Activated CD8-positive, alpha-beta memory T cell treated with anti-CD3 and anti-CD28 coated beads for 4 hours (primary cell): ENCODE measurements around the gene SLAIN2.
"Not testable (repeated sequence)": the region's sequence is repeated elsewhere in the genome, so short reads cannot be mapped to it uniquely, and the experiment has no call there.

Source experiments
- DNase-seq, 2 donors: peaks; one replicate each; pipeline ENCODE4 v3.0.0-alpha.2; 2020; ENCODE audit warnings: low read depth in 2 of 2

The SLAIN2 gene

DNA sequence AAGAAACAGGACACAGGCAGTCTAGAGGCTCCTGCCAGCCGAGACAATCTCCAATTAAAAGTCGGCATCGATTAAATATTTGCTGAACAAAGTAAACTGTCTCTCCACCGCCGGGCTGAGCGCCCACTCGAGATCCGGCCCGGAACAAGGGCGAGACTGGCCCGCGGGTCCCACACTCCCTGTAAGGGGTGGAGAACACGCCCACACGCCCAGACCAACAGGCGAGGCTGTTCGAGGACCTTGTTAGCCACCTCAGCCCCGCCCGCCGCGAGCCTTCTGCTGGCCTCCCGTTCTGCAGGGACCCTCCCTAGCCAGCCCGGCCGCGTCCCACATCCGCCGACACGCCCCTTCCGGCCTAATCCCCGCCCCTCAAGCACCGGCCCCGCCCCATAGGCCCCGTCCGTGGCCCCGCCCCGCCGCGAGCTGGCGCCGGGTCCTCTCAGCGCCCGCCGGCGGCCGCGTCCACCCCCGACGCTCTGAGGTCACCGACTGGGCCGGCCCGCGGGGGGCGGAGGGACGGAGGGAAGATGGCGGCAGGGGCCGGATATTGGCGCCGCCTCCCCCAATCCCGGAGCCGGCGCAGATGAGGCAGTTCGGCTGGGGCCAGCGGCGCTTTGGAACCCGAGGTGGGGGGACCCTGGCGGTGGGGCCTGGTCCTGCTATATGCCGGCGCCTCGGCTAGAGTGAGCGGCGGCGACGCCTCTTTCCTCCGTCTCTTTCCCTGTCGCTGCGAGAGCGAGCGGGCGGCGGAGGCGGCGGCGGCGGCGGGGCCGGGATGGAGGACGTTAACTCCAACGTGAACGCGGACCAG is at the start of gene SLAIN2:
Gene SLAIN2, plus strand, starts transcription at position 565 of the 811 bp plus-strand sequence. Its CDS starts 211 bp downstream, at position 776.
- peak; percentile 92 to 98 for DNase-seq

DNA sequence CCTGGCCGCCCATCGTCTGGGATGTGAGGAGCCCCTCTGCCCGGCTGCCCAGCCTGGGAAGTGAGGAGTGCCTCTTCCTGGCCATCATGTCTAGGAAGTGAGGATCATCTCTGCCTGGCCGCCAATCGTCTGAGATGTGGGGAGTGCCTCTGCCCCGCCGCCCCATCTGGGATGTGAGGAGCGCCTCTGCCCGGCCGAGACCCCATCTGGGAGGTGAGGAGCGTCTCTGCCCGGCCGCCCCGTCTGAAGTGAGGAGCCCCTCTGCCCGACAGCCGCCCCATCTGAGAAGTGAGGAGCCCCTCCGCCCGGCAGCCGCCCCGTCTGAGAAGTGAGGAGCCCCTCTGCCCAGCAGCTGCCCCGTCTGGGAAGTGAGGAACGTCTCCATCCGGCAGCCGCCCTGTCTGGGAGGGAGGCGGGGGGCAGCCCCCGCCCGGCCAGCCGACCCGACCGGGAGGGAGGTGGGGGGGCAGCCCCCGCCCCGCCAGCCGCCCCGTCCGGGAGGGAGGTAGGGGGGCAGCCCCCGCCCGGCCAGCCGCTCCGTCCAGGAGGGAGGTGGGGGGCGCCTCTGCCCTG is 49.0 kb upstream of the SLAIN2 start:
- DNase-seq = not testable (repeated sequence)

DNA sequence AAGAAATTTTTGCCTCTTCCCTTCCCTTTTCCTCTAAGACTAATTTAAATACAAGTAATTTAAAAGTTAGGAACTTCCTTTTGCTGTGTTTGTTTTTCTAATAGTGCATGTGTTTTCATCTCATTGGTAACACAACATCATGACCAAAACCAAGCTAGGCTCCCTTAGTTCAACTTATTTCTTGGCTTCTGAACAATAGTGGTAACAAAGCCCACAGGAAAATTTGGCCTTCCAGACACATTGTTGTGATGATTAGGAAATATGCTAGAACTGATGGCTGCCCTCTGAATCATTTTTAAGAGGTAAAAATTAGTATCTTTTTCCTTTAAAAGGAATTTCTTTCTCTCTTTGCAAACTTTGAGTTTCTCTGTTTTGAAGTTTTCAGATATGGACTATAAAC is 46.2 kb upstream of the SLAIN2 start:
- no peak for DNase-seq

DNA sequence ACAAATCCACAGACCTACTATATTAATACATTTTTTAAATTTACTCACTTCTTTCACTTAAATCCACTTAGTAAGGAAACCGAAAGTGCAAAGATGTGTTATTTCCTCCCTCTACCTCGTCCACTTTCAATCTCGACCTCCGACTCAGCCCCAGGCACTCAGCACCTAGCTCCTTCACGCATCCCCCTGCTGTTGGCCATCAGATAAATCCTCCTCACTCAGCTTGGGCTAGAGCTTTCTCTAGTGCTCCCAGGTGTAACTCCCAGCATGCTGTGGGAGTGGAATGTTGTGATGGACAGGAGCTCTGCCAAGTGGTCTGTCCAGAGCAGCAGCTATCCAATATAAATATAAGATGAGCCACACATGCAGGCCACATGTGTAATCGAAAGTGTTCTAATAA is 45.0 kb upstream of the SLAIN2 start:
- no peak for DNase-seq

DNA sequence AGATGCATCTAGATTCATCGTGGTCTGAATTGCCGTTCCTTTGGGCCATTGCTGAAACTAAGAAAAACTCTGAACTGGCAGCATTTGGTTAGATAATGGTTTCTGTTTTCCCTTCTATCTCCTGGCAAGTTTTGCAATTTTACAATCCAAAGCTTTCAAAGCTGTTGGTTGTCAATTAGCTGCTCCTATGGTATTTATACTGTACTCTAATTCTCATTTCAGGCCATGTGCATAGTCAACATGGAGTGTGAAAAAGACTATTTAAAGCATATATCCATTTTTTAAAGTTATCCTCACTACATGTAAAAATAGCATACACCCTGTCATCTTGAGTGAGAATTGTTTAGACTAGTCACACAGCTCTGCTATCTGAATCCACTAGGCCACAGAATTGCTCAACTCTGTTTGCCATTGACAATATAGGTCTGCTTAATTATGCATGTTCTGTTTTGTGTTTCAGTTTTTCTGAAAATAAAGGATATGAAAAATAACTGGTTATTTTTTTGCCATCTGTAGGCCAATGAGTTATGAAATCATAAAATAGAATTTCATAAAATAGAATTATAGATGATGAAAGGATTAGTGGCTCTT is 44.0 kb upstream of the SLAIN2 start:
- DNase-seq = no peak

DNA sequence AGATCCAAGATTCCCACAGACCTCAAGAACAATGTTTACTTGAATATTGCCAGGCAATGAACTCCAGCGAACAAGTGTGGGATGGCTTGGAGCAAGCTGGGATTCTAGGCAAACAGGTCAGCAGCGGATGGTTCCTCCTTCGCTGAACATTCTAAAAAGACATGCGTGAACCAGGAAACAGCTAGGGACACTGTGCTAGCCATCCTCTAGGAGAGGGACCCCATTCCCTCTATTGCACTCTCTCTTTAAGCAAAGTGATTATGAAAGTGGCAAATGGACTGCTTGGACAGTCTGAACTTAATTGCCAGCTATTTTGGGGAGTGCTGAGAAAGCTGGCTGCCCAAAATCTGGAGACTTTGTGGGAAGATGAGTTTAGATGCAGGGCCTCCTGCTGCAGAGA is 41.8 kb upstream of the SLAIN2 start:
- no peak for DNase-seq

DNA sequence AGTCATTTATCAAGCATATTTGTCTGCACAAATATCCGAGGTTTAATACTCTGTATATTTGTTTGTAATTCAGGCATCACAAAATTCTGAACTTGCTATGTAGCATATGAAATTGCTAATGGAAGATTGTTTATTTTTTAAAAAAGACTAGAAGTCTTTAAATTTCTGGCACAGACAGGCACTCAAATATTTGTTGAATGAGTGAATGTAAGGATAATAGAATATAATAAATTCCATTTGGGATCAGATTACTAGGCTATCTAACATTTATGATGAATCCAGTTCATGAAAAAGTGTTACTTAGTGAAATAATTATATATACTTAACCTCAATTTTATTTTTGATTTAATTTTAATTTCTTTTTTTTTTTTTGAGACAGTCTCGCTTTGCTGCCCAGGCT is 41.3 kb upstream of the SLAIN2 start:
- DNase-seq = no peak

DNA sequence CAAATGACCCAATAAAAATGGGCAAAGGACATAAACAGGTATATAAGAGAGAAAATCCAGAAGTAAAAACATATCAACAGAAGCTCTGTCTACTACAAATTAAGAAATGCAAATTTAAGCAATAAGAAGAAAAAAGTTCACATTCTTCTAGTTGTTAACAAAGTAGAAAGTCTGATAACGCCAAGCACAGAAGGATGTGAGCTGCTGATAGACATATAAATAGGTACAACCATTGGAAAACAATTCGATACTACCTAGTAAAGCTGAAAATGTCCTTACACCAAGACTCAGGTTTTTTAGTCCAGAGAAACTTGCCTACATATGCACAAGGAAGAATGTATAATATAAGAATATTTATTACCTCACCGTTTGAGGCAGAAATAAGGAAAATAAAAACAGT is 35.8 kb upstream of the SLAIN2 start:
- no peak for DNase-seq

DNA sequence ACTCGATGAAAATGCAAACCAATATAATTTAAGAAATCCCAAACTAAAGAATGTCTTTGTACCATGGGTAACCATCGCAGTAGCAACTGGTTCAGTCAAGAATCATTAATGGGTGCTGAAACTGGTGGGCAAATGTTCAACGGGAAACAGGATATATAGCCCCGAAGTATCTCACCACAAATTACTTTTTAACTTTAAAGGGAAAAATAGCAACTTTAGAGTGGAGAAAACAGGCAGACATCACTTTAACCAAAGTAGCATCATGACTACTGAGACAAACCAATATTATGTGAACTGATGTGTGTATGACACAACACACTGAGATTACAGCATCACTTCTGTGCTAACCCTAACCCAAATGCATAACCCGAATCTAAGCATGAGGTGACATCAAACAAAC is 33.8 kb upstream of the SLAIN2 start:
- DNase-seq = no peak

DNA sequence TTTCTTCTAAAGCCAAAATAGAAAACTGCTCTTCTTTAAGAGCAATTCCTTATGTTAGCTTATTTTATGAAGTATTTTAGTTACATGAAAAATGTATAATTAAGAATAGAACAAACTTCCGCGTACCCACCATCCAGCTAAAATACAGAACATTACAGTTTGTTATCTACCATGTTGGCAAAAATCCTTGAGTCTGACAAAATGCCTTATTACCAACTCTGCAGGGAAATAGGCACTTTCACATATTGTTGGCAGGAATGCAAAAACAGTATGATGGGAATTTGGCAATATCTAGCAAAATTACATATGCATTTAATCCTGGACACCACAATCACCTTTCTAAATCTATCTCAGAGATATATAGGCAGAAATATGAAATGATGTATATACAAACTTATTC is 32.4 kb upstream of the SLAIN2 start:
- DNase-seq = no peak

DNA sequence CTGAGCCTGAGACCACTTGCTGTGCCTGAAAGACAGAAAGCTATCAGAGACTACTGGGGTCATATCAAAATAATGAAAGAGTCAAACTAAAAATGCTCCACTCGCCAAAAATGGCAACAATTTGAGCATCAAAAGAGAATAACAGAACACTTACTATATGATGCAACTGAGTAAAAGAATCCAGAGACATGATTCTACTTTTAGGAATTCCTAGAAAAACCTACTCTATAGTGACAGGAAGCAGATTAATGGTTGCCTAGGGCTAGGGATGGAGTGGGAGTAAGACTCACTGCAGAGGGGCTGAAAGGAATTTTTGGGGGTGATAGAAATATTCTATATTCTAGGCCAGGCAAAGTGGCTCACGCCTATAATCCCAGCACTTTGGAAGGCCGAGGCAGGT is 29.4 kb upstream of the SLAIN2 start:
- no peak for DNase-seq

DNA sequence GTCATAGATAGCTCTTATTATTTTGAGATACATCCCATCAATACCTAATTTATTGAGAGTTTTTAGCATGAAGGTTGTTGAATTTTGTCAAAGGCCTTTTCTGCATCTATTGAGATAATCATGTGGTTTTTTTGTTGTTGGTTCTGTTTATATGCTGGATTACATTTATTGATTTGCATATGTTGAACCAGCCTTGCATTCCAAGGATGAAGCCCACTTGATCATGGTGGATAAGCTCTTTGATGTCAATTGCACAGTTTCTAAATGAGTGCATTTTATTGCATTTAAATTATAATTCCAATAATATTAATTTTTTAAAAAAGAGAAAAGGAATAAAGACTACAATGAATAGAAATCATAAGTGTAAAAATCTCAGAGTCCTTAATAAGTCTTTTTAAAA is 26.6 kb upstream of the SLAIN2 start:
- DNase-seq = not testable (repeated sequence)

DNA sequence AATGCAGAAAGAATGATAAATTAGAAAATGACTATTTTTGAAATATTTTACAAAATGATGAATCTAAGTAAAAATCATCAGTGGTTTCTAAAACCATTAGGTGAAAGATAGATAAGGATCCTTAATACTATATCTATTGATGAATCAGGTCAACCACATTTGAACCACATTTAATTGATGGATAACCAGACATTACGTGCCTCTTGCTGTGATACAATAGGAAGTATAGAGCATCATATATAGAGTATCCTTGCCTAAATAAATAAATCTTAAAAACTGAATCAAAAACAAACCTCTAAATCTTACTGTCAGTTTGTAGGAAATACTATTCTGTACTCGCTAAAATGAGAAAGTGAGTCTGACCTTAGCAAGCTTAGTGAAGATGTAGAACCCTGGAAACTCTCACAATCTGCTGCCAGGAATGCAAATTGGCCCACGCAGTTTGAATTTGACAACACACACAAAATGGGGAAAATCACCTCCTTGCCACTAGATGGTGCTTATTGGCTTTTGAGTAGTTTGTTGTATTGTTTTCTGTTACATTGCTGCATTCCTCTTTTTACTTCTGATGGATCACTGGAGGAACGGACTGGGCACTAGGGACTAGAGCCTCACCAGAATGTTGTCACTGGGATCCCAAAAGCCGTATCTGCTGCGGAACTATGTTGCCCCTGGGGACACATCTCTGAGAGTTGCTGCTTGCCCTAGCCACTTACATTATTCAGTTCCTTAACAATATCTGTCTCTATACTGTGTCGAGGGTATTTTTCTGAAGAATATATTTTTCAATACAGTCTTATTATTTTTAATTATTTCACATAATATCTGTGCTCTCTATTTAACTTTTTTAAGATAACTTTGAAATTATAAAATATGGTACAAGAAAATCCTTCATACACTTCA is 25.4 kb upstream of the SLAIN2 start:
- DNase-seq = no peak

DNA sequence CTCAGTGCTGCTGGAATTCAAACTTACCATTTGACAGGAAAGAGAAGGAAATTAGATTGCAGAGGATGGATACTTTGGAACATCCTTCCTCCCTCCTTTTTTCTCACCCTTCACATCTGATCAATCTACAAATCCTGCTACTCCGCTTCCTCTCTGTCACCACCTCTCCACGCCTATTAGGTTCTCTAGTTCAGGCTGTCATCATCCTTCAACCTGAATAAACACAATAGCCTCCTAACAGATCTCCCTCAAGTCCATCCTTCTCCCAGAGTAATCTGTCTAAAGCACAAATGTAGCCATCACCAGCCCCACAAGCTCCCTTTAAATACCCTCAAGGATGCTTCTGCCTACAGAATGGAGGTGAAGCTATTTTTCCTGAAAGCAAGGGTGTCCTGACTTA is 20.0 kb upstream of the SLAIN2 start:
- no peak for DNase-seq

DNA sequence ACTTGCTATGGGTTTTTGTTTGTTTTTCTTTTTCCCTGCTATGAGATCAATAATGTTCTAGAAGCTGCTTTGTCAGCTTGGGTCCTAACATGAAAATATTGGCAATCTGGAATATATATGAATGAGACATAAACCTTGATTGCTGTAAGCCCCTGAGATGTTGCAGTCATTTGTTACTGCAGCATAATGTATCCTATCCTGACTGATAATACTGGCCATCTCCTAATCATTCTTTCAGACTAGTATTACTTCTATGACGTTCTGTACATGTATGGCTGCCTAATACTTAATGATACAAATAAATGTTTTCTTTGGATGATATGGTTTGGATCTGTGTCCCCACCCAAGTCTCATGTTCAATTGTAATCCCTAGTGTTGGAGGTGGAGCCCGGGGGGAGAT is 19.3 kb upstream of the SLAIN2 start:
- no peak for DNase-seq

DNA sequence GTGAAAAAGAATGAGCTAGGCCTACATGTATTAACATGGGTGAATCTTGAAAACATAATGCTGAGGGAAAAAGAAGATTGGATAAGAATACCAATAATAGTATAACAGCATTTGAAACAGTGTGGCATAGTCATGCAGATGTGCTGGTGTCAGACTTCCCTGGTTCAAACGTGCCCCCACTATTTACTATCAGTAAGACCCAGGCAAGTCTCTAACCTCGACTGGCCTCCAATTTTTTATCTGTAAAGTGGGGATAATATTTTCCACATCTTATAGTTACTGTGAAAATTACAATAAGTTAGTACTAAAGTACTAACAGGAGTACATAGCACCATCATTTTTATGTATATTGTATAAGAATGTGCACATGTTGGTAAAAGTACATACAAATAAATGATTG is 17.0 kb upstream of the SLAIN2 start:
- no peak for DNase-seq

DNA sequence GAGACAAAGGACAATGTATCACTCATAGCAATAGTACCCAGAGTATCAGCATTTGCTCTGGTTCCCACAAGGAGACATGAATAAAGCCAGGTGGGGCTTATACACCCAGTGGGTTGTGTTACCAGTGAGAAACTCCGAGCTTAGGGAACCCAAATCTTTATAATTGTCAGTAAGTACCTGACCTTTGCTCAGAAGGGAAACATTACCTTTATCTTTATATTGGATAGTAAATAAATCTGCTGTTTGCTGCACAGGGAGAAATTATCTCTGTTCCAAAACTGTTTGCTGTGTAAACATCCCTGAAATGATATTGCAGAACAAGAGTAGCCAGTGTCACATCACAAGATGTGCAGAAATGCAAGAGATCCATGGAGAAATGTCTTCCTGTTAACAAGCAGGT is 12.1 kb upstream of the SLAIN2 start:
- DNase-seq = no peak

DNA sequence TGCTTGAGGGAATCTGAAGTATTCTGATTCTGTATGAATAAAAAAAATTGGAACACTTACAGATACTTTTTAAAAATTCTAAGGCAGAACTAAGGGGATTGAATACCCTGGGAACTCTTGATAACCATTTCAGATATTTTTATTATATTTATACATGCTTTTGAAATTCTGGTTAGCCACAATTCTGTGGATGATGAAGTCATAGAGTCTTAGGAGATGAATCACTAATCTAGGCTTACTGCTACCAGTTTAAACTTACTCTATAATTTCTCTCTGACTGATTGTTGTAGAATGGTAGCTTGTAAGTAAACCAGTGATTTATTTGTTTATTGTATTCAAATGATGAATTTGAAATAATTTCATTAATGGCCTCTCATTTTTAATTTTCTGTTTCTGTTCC is 11.4 kb upstream of the SLAIN2 start:
- no peak for DNase-seq

DNA sequence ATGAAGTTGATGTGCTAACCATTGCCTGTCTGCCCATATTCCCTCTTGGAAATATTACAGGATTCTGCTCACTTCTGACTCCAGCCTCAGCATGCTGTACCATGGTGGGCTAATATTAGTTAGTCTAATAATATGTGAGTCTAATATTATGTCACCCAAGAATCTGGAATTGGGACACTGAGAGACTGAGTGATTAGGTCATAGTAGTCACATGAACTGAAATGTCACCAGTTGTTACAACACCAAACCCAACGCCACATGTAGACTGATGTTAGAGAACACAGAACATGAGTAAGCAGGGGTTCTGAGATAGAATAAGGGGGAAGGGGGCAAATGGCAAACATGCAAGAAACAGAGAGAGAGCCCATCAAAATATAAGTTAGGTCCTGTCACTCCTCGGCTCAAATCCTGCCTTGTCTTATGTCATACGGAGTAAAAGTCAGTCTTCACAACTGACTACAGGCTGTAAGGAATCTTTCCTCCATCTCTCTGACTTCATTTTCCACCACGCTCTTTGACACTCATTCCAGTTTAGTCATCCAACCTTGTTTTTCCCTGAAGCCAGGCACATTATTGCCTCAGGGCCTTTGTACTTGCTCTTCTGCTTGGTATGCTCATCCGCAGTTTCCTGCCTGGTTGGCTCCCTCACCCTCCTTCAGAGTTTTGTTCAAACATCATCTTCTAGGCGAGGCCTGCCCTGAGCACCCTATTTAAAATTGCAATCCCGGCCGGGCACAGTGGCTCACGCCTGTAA is 9.6 kb upstream of the SLAIN2 start:
- no peak for DNase-seq

DNA sequence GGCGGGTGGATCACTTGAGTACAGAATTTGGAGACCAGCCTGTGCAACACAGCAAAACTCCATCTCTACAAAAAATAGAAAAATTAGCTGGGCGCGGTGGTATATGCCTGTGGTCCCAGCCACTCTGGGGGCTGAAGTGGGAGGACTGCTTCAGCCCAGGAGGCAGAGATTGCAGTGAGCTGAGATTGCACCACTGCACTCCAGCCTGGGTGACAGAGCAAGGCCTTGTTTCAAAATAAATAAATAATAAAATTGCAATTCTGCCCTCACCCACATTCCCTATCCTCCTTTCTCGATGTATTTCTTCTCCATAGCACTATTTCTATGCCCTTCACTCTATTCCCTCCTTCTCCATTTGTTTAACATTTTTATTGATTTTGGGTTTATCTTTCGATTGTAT is 8.7 kb upstream of the SLAIN2 start:
- no peak for DNase-seq

DNA sequence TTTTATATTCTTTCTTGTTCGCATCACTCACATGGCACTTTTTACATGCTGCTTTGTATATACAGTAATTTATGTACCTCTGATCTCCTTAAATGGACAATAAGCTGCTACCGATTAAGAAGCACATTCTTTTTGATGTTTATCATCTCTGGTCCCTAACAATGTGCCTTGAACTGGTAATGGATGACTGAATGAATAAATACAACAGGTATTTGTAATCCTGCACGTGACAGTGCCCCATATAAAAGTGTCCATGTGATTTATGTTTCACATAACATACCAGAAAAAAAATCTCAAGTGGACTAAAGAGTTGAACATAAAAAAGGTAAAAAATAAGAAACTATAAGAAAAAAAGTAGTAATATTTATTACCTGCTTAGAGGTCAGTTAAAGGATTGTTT is 7.7 kb upstream of the SLAIN2 start:
- no peak for DNase-seq

DNA sequence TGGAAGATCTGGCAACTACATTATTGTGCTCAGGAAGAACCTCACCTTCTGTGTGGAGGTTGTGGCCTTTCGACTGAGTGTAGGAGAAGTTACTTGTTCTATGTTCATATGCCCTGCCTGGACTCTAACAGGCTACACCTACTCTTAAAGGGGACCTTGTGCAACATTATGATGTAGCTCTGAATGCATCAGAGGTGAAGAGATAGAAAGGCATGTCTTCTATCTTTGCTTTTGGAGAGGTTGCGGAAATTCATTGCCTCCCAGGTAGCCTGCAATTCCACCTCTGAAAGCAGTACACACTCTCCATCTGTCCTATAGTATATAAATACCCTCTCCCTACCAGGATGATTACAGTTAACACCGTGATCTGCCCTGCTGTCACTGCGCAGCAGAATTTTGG is 7.1 kb upstream of the SLAIN2 start:
- no peak for DNase-seq
